ENCODE data around the gene TMX2.
"Not testable (repeated sequence)": the region's sequence is repeated elsewhere in the genome, so short reads cannot be mapped to it uniquely, and the experiment has no call there.

TMX2 gene, protein sequence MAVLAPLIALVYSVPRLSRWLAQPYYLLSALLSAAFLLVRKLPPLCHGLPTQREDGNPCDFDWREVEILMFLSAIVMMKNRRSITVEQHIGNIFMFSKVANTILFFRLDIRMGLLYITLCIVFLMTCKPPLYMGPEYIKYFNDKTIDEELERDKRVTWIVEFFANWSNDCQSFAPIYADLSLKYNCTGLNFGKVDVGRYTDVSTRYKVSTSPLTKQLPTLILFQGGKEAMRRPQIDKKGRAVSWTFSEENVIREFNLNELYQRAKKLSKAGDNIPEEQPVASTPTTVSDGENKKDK
- 29.1 to 107 (median 68.9) reads per million in 18 experiments for total RNA-seq

DNA sequence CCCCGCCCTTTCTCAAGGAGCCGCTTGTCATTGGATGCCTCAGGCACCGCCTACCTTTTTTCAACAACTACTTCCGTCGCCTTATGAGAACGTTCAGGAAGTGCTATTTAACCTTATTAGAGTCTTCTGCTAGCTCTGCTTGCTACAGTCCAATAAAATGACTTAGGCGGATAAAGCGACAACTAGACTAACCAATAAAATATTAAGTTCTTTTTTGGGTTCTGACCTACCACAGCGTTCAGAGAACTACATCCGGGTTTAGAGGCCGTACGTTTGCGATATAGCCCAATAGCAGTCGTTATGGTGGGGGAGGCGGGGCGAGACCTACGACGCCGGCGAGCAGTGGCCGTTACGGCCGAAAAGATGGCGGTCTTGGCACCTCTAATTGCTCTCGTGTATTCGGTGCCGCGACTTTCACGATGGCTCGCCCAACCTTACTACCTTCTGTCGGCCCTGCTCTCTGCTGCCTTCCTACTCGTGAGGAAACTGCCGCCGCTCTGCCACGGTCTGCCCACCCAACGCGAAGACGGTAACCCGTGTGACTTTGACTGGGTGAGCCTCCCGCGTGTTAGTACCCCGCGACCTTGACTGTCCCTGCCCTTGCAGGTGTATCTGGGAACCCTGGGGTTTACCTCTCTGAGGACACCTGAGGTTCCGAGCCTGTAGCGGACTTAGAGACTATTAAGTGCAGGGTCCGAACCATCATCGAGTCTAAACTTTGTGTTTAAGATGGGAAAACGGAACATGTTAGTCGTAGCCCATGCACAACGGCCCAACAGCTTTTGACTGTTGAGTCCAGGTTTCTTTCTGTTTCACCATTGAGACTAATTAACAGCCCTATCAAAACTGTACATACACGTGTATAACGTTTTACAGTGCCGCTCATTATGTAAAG, at the start of gene TMX2:
TMX2 (plus strand) TSS at position 338 of the 895 bp plus-strand sequence; CDS start at position 364, 26 bp downstream.
- DNase-seq = peak; percentile 98 to 99

DNA sequence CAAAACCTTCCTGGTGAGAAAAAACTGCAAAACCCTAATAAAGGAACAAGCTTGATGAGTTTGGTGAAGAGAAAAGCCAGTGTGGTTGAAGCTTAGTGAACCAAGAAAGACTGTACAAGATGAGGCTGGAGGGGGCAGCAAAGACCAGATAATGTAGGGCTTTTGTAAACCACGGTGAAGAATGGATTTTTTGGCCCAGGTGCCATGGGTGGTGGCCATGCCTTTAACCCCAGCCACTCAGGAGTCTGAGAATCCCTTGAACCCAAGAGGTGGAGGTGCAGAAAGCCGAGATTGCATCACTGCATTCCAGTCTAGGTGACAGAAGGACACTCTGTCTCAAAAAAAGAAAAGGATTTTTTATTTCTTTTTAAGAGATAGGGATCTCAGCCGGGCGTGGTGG, 49.5 kb upstream of the TMX2 start:
- DNase-seq = no peak

DNA sequence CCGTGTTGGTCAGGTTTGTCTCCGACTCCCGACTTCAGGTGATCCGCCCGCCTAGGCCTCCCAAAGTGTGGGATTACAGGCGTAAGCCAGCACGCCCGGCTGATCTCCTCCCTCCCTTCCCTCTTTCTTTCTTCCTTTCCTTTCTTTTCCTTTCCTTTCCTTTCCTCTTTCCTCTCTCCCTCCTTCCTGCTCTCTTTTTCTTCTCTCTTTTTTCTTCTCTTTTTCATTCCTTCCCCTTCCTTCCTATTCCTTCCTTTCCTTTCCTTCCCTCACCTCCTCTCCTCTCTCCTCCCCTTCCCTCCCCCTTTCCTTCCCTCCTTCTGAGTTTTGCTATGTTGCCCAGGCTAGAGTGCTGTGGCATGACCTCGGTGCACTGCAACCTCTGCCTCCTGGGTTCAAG, 48.4 kb upstream of the TMX2 start:
- DNase-seq = no peak

DNA sequence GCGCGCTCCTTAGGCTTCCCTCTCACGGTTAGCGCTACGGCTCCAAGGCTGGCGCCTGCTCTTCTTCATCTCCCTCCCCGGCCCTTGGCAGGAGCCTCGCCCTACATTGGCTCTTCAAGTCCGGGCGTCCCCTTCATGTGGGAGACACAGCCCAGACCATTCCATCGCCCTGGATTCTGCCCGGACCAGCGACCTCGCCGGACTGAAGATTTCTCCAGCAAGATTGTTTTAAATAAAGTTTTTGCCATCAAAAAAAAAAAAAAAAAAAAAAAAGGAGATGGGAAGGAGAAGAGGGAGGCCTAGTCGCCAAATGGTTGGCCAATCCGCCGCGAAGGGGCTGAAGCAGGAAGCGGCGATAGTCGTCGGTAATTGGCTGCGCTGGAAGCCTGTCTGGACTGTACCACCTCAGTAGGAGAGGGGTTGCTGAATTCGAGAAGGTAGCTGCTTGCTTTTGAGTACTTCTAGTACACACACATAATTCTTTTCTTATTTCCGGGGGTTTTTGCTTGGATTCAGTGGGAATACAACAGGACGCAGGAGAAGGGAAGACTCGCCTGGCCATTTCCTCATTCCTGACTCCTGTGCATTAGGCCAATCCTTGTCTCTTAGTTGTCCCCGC, 45.2 kb upstream of the TMX2 start:
- DNase-seq = peak; percentile 98 to 99

DNA sequence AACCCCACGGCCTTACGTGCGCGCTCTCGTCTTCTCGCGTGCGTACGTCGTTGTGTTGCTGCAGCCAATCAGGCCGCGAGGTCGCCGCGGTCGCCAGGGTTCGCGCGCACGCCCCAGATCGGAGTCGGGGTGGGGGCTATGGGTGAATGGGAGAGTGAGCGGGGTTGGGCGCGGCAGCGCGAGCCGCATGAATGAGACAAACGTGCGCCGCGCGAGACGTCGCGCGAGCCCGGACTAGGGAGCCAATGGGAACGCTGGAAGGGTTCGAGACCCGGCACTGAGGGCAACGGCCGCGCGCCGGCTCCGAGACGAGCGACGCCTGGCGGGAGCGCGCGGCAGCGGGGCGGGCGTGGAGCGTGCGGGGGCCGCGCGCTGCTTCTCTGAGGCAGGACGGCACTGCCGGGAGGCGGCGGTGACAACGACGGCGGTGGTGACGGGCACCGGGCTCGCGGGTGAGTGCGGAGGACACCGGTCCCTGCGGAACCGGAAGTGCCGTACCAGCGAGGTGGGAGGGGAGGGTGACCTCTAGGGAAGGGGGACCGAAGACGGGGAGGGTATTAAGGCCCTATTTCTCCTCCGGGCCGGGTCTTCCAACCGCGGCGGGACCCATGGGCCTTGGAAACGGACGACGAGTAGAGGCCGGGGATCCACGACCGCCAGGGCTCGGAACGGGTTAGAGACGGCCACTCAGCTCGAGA, 44.5 kb upstream of the TMX2 start, which contains the start of gene ZDHHC5:
ZDHHC5 (plus strand) TSS at position 379 of the 698 bp plus-strand sequence. CDS start 4,977 bp downstream, outside the sequence.
- DNase-seq = peak; percentile 98 to 99

DNA sequence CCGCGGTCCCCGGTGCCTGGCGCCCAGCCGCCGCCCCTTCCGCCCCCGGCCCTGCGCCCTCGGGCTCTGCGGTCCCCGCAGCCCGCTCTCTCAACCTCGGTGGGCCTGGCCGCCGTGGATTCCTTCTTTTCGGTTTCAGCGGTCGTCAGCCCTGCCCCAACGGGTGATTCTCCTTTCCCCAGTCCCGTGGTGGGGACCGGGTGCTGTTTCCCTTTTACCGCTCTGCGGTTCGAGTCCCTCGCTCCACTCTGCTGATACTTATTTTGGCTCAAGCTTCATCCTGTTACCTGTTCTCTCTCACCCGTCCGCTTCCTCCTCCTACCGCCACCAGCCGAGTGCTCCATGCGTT, 44.0 kb upstream of the TMX2 start:
- peak; percentile 38 to 60 for DNase-seq

DNA sequence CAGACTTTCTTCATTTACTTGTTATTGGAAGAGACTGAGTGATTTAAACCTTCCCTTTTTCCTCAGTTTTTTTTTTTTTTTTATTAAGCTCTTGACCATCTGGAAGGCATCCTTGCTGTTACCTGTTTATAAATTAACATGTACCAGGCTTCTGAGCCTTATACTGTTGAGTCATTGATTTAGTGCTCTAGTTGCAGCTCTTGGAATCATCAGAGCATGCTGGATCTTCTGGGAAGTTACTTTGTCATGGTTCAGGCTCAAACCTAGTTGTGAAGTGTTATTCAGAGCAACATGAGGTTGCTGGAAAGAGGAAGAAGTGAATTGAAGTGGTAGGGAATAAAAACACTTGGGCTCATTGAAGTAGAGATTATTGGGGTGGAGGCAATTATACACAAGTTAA, 38.1 kb upstream of the TMX2 start:
- DNase-seq = no peak

DNA sequence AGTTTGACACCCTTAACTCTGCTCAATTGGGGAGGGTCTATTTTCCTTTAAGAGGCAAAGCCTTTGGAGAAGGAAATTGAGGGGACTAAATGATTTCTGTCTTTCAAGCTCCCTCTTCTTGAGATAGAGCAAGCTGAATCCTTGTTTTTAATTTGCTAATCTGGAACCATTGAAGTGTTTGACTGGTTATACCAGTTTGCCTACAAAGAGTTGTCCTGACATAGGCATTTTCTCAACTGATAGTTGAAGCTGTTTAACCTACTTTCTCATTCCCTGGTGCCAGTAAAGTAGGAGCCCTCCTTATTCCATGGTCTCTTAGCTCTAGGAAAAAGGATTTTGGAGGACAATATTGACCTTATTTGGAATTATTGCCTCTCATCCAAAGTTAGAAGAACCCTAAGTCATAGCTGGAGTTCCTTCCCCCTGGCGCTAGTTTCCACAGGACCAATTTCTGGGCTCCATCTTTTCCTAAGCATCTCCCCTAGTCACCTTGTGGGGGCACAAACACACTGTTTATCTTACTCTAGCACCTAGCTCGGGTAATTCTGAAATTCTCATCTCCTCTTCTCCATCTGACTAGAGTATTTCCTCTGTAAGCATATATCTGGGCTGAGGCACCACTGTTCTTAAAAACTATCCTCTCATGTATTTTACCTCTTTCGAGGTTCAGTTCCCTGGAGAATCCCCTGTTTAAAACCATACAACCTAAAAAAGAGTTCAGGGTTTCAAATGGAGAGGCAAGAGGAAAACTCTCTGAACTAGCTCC, 37.0 kb upstream of the TMX2 start:
- DNase-seq = no peak

DNA sequence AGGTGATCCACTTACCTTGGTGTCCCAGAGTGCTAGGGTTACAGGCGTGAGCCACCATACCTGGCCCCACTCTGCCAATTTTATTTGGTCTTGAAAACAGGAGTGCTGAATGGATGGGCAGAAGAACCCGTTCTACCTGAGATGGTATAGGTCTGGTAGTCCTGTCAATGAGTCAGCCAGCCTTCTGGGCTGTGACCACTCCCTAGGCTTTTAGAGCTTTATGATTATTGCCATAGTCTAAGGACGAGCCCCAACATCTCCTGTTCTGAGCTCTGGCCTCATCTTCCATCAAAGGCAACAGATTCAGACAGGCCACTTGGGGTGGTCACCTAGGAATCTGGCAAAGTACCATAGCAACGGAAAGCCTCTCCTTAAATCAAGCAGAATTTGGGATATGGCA, 33.0 kb upstream of the TMX2 start:
- DNase-seq = no peak

DNA sequence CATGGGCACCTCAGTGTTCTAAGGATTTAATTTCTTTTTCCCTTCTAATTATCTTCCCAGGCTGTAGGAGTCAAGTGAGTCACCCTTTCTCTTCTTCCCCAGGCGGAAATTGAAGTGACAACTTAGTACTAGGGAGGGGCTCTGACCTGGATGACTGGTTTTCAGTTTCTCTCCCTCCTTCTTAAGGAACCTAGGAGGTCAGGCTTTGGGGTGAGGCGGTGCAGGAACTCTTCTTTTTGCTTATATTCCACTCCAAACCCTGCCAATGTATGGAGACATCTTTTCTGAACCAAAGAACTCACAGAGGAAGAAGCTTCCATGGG, 31.9 kb upstream of the TMX2 start:
- DNase-seq = no peak

DNA sequence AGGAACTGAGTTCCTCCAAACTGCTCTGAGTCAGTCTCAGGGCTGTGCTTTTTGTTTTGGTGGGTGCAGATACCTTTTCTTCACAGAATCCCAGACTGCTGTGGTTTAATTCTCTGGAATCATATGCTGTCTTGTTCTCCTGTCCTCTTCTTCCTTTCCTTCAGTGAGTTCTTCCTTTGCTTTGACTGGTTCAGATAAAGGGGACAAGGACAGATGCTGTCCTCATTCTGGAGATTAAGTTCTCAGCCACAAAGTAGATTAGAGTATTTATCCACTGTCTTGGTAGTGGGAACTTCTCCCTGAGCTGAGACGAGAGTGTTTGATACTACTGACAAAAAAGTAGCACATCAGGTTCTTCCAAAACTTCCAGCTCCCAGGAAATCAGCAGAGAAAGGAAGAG, 31.2 kb upstream of the TMX2 start:
- DNase-seq = no peak

DNA sequence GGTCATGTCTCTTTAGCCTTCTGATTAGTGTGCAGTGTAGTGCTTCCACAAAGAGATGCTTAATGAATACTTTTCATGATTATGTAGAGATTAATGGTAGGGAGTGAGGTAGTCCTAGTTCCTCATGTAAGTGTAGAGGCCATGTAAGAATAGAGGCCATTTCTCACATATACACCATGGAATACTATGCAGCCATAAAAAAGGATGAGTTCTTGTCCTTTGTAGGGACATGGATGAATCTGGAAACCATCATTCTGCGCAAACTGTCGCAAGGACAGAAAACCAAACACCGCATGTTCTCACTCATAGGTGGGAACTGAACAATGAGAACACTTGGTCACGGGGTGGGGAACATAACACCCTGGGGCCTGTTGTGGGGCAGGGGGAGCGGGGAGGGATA, 21.9 kb upstream of the TMX2 start:
- DNase-seq = not testable (repeated sequence)

DNA sequence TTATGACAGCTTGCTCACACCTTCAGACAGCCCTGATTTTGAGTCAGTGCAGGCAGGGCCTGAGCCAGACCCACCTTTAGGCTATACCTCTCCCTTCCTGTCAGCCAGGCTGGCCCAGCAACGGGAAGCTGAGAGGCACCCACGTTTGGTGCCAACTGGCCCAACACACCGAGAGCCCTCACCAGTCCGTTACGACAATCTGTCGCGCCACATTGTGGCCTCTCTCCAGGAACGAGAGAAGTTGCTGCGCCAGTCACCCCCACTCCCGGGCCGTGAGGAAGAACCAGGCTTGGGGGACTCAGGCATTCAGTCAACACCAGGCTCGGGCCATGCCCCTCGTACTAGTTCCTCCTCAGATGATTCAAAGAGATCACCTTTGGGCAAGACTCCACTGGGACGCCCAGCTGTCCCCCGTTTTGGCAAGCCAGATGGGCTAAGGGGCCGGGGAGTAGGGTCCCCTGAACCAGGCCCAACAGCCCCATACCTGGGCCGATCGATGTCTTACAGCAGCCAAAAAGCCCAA, 13.5 kb upstream of the TMX2 start:
- no peak for DNase-seq

DNA sequence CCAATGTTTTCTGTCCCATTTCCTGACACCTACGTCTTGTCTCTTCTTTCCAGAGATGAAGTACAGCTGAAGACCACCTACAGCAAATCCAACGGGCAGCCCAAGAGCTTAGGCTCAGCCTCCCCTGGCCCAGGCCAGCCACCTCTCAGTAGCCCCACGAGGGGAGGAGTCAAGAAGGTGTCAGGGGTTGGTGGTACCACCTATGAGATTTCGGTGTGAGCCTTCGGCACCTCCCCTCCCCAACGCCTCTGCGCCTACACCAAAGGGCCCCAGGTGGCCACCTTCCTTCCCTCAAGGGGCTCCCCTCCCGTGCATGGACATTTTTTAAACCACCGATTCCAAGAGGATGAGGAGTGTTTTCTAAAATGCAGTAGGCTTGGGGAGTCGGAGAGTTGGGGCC, 12.6 kb upstream of the TMX2 start:
- DNase-seq = no peak

DNA sequence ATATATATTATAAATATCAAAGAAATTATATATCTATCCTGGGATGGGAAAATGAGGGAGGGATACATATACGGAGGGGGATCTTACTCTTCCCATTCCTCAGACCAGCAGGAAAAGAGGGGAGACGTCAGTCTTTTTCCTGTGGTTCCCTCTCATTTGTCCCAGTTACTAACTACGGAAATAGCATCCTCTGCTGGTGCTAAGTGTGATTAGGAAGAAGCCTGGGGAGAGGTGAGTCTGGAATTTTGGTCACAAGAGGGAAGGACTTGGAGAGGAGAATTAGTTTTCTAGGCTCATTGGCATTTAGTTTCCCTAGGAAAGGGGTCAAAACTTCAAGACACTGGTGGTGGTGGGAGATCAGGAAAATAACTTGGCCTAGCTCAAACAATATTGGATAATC, 12.0 kb upstream of the TMX2 start:
- no peak for DNase-seq

DNA sequence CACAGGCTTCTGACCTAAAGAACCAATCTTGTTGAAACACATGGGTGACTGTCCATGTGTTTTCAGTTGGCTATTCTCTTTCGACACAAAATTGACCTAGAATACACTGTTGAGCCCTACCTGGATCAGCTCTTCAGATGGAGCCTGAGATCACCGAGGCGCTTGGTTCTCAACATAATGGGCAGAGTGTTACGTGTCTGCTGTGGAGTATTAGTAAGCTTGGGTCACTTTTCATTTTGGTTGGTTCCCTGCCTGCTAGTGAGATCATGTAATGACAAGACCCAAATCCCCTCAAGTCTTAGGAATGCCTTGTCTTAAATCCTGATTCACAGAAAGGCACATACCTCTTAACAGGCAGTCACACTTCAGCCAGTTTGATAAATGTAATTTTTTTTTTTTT, 9.1 kb upstream of the TMX2 start:
- DNase-seq = no peak

DNA sequence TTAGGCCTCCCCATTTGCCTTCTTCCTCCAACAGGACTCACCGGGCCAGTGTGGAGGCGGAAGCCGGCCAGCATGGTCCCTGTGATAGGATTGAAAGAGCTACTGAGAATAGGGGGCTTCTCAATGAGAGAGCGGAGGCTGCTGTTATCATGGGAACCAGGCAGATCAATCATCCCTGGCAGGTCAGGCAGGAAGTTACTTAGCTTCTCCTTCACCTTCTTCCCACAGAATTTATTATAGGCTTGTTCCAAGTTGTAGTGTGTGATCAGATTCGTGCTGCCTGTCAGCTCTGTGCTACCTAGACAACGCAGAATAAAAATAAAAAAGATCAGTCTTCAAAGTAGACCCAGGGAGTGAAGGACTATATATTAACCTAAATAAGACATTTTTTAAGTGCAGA, 7.5 kb upstream of the TMX2 start:
- no peak for DNase-seq

DNA sequence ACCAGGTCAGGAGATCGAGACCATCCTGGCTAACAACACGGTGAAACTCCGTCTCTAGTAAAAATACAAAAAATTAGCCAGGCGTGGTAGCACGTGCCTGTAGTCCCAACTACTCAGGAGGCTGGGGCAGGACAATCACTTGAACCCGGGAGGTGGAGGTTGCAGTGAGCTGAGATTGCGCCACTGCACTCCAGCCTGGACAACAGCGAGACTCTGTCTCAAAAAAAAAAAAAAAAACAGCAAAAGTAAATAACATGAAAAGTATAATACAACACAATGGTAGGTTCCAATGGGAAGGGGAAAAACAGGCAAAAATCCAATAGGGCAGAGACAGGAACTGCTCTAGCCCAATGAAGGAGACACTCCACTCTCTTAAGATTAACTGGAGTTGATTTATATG, 7.0 kb upstream of the TMX2 start:
- DNase-seq = not testable (repeated sequence)

DNA sequence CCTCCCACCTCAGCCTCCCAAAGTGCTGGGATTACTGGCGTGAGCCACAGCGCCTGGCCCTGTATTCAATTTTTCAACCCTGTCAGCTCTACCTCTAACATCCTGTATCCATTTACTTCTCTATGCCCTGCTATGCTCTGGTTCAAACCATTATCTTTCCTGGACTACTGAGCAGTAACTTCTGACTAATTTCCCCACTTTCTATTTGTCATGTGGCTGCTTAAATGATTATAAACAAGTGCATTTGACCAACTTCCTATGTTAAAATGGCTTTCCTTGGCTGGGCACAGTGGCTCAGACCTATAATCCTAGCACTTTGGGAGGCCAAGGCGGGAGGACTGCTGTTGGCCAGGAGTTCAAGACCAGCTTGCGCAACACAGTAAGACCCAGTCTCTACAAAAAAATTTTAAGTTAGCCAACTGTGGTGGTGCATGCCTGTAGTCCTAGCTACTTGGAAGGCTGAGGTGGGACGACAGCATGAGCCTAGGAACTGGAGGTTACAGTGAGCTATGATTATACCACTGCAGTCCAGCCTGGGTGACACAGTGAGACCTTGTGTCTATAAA, 2.5 kb upstream of the TMX2 start:
- no peak for DNase-seq

DNA sequence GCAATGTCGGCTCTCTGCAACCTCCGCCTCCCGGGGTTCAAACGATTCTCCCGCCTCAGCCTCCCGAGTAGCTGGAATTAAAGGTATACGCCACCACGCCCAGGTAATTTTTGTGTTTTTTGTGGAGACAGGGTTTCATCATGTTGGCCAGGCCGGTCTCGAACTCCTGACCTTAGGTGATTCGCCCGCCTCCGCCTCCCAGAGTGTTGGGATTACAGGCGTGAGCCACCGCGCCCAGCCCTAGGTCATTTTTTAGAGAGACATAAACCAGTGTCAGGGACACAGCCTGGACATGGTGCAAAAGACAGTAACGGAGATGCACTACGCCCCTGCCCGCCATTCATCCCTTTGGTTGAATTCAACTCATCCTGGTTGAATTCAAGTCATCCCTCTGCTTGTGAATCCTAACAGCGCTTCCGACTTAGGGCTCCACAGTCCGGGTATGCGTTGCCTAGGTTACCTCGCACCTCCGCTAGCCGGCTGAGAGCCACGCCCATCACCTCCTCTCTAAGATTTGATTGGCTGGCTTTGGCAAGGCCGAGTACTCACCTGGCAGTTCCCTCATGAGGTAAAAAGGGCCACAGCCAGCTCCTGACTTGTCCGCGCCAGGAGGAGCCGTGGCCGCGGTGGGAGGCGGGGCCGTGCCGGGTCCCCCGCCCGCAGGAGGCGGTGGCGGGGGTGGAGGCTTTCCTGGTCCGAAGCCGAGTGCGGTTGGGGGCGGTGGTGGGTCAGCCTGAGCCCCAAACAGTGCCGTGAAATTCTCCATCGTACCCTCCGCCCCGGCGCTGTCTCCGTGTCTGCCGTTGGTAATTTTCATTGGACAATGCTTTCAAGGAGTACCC, 758 bp upstream of the TMX2 start, which contains the start of gene MED19:
MED19 (minus strand) TSS at position 802 of the 842 bp plus-strand sequence; CDS start at position 766, 36 bp downstream.
- peak; percentile 37 to 70 for DNase-seq
